Activated CD4-positive, alpha-beta T cell treated with anti-CD3 and anti-CD28 coated beads for 4 hours (primary cell): ENCODE data around the gene KDM6B.

Experiments used
- DNase-seq, 2 donors: peaks; one replicate each; pipeline ENCODE4 v3.0.0-alpha.2; 2020

Gene KDM6B

DNA sequence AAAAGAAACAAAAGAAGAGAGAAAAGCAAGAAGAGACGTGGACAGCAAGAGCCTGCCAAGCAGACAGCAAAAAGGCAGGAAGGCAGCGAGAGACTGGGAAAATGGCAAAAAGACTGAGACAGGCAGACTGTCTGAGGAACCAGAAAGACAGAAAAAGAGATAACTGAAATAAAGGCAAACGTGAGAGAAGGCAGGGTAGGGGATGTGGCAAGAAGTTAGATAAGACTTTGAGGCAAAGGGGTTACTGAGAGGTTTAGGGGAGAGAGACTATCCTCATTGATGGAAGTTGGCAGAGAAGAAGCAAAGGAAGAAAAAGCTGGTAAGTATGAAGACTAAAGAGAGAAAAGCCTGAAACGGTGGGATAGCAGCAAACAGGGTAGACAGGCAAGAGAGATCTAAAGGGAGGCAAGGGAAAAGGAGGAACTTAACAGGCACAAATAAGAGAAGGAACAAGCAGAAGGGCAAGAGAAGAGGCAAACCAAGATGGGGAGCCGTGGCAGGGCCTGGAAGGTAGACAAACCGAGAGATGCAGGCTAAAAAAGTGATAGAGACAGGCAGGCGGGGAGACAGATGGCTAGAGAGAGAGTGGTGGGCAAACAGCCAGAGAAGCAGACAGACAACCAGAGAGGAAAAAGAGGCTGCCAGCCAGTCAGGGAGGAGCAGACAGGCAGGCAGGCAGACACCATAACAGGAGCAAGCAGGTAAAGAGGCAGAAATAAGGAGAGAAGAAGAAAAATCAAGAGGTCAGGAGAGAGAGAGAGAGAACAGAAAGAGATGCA is 47.4 kb downstream of the KDM6B start:
- no peak for DNase-seq

DNA sequence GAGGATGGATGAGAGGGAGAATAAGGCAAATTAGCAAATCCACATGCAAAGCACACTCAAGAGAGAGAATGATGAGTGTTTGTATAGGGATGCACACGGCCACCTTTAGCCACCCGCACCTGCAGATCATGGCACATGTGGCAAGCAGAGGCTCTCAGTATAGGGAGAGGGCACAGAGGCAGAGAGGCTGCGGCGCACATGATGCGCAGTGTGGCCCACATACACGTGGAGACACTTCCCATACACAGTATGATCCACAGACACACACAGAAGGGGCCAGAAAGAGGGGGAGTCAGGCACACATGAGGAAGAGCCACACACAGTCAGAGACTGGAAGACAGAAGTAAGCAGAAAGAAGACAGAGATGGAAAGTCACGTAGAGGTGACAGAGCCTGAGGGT is 48.1 kb downstream of the KDM6B start:
- DNase-seq, result no peak

DNA sequence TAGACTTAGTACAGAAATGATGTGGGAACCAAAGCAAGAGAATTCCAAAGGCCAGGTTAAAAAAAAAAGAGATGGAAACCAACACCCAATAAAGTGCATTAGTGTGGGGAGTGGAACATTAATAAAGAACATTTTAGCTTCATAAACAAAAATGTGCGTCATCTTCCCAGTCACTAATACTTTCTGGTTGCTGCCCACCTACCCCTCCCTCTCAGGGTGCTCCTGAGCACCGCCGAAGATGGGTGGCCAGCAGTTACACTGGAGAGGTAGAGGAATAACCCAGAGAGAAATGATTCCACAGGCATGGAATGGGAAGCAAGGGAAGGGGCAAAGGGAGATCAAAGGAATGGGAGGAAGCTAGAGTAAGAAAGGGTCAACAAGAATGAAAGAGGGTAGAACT is 48.6 kb downstream of the KDM6B start:
- no peak for DNase-seq
